ENCODE measurements around the gene STAG1. TPM values are rescaled to one million over a fixed set of nuclear protein-coding genes. Genes with fewer than 3 reads are reported as not detected.

STAG1 gene
- total RNA-seq, 6 experiments from 2014 or later, result 33.7 to 45.3 (median 43.8) TPM

GRCh38 chr3:136678981-136679380 is 73.2 kb downstream of the STAG1 start:
- H3K9me3 Mint-ChIP-seq, result no peaks in the 10 kb centered on the region
- H3K27ac Mint-ChIP-seq, result no peak overlapping the region
- H3K27me3 Mint-ChIP-seq (ENCODE audit: insufficient read depth), result no peaks in the 10 kb centered on the region; the same call in 1 of the 2 replicates
- H3K36me3 Mint-ChIP-seq (ENCODE audit: low read depth), result peaks cover 7% of the 10 kb centered on the region
- no peak for DNase-seq
- peaks cover 9% of the 10 kb centered on the region for H3K4me1 Mint-ChIP-seq (ENCODE audit: low read depth)
- TF ChIP-seq CTCF (IDR thresholded peaks at IDR 0.05), result no peak
- H3K4me3 Mint-ChIP-seq, result no peak overlapping the region

GRCh38 chr3:136676009-136676408 is 76.2 kb downstream of the STAG1 start:
- H3K27ac Mint-ChIP-seq, result no peak overlapping the region
- H3K36me3 Mint-ChIP-seq (ENCODE audit: low read depth), result no peaks in the 10 kb centered on the region
- peaks cover 34% of the 10 kb centered on the region for H3K4me1 Mint-ChIP-seq (ENCODE audit: low read depth)
- no peak overlapping the region for H3K4me3 Mint-ChIP-seq
- no peaks in the 10 kb centered on the region for H3K27me3 Mint-ChIP-seq (ENCODE audit: insufficient read depth)
- DNase-seq, result no peak
- H3K9me3 Mint-ChIP-seq, result no peaks in the 10 kb centered on the region
- TF ChIP-seq CTCF (IDR thresholded peaks at IDR 0.05), result no peak

- Mint-ChIP-seq H3K27me3 (ENCODE audit: insufficient read depth) (no peaks in the 10 kb centered on the region), H3K27ac (no peak overlapping the region), H3K36me3 (ENCODE audit: low read depth) (no peaks in the 10 kb centered on the region), H3K9me3 (no peaks in the 10 kb centered on the region), H3K4me1 (ENCODE audit: low read depth) (peaks cover 35% of the 10 kb centered on the region), H3K4me3 (no peak overlapping the region)
- TF ChIP-seq CTCF (IDR thresholded peaks at IDR 0.05), result no peak
- DNase-seq, result no peak
Measured at GRCh38 chr3:136675150-136675858, 76.9 kb downstream of the STAG1 start.

- Mint-ChIP-seq H3K9me3 (no peaks in the 10 kb centered on the region), H3K4me1 (ENCODE audit: low read depth) (peaks cover 36% of the 10 kb centered on the region), H3K36me3 (ENCODE audit: low read depth) (no peaks in the 10 kb centered on the region), H3K27me3 (ENCODE audit: insufficient read depth) (no peaks in the 10 kb centered on the region), H3K4me3 (no peak overlapping the region), H3K27ac (peak overlapping the region; percentile 85)
- DNase-seq, result no peak
- no peak for TF ChIP-seq CTCF (IDR thresholded peaks at IDR 0.05)
Measured at GRCh38 chr3:136672457-136672856, 79.7 kb downstream of the STAG1 start.

GRCh38 chr3:136671921-136672320 is 80.3 kb downstream of the STAG1 start:
- Mint-ChIP-seq H3K27me3 (ENCODE audit: insufficient read depth) (no peaks in the 10 kb centered on the region), H3K27ac (peak overlapping the region; percentile 85)
- TF ChIP-seq CTCF (IDR thresholded peaks at IDR 0.05), result no peak

More at GRCh38 chr3:136671921-136672320, 80.3 kb downstream of the STAG1 start:
- H3K9me3 Mint-ChIP-seq, result no peaks in the 10 kb centered on the region
- DNase-seq, result peak; percentile 83
- H3K4me3 Mint-ChIP-seq, result no peak overlapping the region; the same call in 1 of the 2 replicates
- H3K4me1 Mint-ChIP-seq (ENCODE audit: low read depth), result peaks cover 39% of the 10 kb centered on the region
- no peaks in the 10 kb centered on the region for H3K36me3 Mint-ChIP-seq (ENCODE audit: low read depth)

All from HFFc6 (cell line).